GM19035 (cell line): ENCODE measurements around the gene ZNF672.
A peak's percentile ranks its signal among the peaks of the same experiment; 100 is the strongest.

ENCODE experiments used
- ATAC-seq: cut with Tn5 transposase; IDR thresholded peaks from one replicate; pipeline ENCODE4 v1.9.1; 2021; ENCODE audit not compliant: unreplicated experiment

Gene ZNF672

GRCh38 chr1:248831842-248832241 lies 6.2 kb upstream of the ZNF672 start:
- ATAC-seq = no peak

- ATAC-seq = no peak
Observed at GRCh38 chr1:248834343-248834940, 3.6 kb upstream of the ZNF672 start.

GRCh38 chr1:248837045-248837780 lies 811 bp upstream of the ZNF672 start:
- no peak for ATAC-seq

GRCh38 chr1:248838357-248839167 lies 538 bp downstream of the ZNF672 start:
- ATAC-seq = peak; percentile 58

- ATAC-seq = no peak
Observed at GRCh38 chr1:248839168-248839555, 1.1 kb downstream of the ZNF672 start.

GRCh38 chr1:248840946-248841345 lies 2.9 kb downstream of the ZNF672 start:
- no peak for ATAC-seq

GRCh38 chr1:248841702-248842395 lies 3.8 kb downstream of the ZNF672 start:
- no peak for ATAC-seq

- ATAC-seq = peak; percentile 34
Observed at GRCh38 chr1:248842781-248843331, 4.8 kb downstream of the ZNF672 start.

GRCh38 chr1:248843687-248844086 lies 5.7 kb downstream of the ZNF672 start:
- ATAC-seq = no peak

GRCh38 chr1:248844526-248844925 lies 6.5 kb downstream of the ZNF672 start:
- no peak for ATAC-seq

GRCh38 chr1:248847181-248847955 lies 9.3 kb downstream of the ZNF672 start:
- no peak for ATAC-seq

GRCh38 chr1:248847956-248848561 lies 10.0 kb downstream of the ZNF672 start:
- ATAC-seq = no peak

GRCh38 chr1:248848602-248849001 lies 10.6 kb downstream of the ZNF672 start:
- no peak for ATAC-seq

GRCh38 chr1:248849152-248849551 lies 11.1 kb downstream of the ZNF672 start:
- no peak for ATAC-seq

GRCh38 chr1:248849637-248850036 lies 11.6 kb downstream of the ZNF672 start:
- no peak for ATAC-seq

GRCh38 chr1:248850124-248850523 lies 12.1 kb downstream of the ZNF672 start:
- no peak for ATAC-seq

- ATAC-seq = no peak
Observed at GRCh38 chr1:248850536-248851251, 12.7 kb downstream of the ZNF672 start.

- ATAC-seq = no peak
Observed at GRCh38 chr1:248851390-248851789, 13.4 kb downstream of the ZNF672 start.
